Parathyroid adenoma (tissue), 2 donors: ENCODE measurements around the gene GBP1.

Source experiments
- H2AFZ ChIP-seq: fragments of 300-600 bp; sonication (generic); one replicate; pipeline ENCODE4 v1.7.0; 2017; ENCODE audit warnings: antibody characterized with exemption, mild to moderate bottlenecking
- H3K27ac ChIP-seq: fragments of 300-600 bp; sonication (generic); one replicate; pipeline ENCODE4 v1.7.0; 2017
- H3K27me3 ChIP-seq: fragments of 300-600 bp; sonication (generic); one replicate; pipeline ENCODE4 v1.7.0; 2017; ENCODE audit warnings: low read length; ENCODE audit not compliant: control insufficient read depth, insufficient read depth
- H3K36me3 ChIP-seq: fragments of 300-600 bp; sonication (generic); one replicate; pipeline ENCODE4 v1.7.0; 2017; ENCODE audit warnings: low read length; ENCODE audit not compliant: control insufficient read depth, insufficient read depth
- H3K4me1 ChIP-seq: fragments of 300-600 bp; sonication (generic); one replicate; pipeline ENCODE4 v1.7.0; 2017; ENCODE audit warnings: control low read depth
- H3K4me2 ChIP-seq: fragments of 300-600 bp; sonication (generic); one replicate; pipeline ENCODE4 v1.7.0; 2017; ENCODE audit warnings: low read length
- H3K4me3 ChIP-seq: fragments of 300-600 bp; sonication (generic); one replicate; pipeline ENCODE4 v1.7.0; 2017; ENCODE audit warnings: low read depth, low read length
- H3K79me2 ChIP-seq: fragments of 300-600 bp; sonication (generic); one replicate; pipeline ENCODE4 v1.7.0; 2017; ENCODE audit warnings: control low read depth
- H3K9ac ChIP-seq: fragments of 300-600 bp; sonication (generic); one replicate; pipeline ENCODE4 v1.7.0; 2017; ENCODE audit warnings: mild to moderate bottlenecking
- H3K9me3 ChIP-seq: fragments of 300-600 bp; sonication (generic); one replicate; pipeline ENCODE4 v1.7.0; 2017; ENCODE audit warnings: low read length; ENCODE audit not compliant: control insufficient read depth
- CTCF ChIP-seq: fragments of 300-600 bp; sonication (generic); IDR thresholded peaks from one replicate; pipeline ENCODE4 v1.7.0; 2017; ENCODE audit warnings: antibody characterized with exemption, mild to moderate bottlenecking
- donor health status: primary hyperparathyroidism.

The GBP1 gene

GRCh38 chr1:89065079-89065868 lies at the start of gene GBP1:
Gene GBP1 (minus strand): TSS chr1:89065208. CDS start chr1:89063234, 1,974 bp downstream.
- peak within 1 kb of the TSS; percentile 75 for H3K4me2 ChIP-seq

GRCh38 chr1:89114662-89115061 lies 49.7 kb upstream of the GBP1 start:
- Histone ChIP-seq H3K4me3 (no peak overlapping the region), H3K9me3 (no peaks in the 10 kb centered on the region), H3K9ac (no peak overlapping the region), H3K27me3 (no peaks in the 10 kb centered on the region), H3K79me2 (no peaks in the 10 kb centered on the region), H3K27ac (no peak overlapping the region), H2AFZ (no peak overlapping the region), H3K4me2 (no peak overlapping the region), H3K4me1 (no peaks in the 10 kb centered on the region), H3K36me3 (no peaks in the 10 kb centered on the region)
- TF ChIP-seq CTCF, result no peak

More at GRCh38 chr1:89065079-89065868, at the start of gene GBP1:
- Histone ChIP-seq H3K4me1 (peaks cover 9% of the 10 kb centered on the region), H3K9me3 (no peaks in the 10 kb centered on the region), H3K79me2 (no peaks in the 10 kb centered on the region), H3K4me3 (peak within 1 kb of the TSS; percentile 70), H3K27me3 (no peaks in the 10 kb centered on the region), H3K27ac (peak within 1 kb of the TSS; percentile 98), H3K9ac (peak within 1 kb of the TSS; percentile 40), H3K36me3 (no peaks in the 10 kb centered on the region), H2AFZ (peak within 1 kb of the TSS; percentile 53)
- no peak for TF ChIP-seq CTCF

DNA sequence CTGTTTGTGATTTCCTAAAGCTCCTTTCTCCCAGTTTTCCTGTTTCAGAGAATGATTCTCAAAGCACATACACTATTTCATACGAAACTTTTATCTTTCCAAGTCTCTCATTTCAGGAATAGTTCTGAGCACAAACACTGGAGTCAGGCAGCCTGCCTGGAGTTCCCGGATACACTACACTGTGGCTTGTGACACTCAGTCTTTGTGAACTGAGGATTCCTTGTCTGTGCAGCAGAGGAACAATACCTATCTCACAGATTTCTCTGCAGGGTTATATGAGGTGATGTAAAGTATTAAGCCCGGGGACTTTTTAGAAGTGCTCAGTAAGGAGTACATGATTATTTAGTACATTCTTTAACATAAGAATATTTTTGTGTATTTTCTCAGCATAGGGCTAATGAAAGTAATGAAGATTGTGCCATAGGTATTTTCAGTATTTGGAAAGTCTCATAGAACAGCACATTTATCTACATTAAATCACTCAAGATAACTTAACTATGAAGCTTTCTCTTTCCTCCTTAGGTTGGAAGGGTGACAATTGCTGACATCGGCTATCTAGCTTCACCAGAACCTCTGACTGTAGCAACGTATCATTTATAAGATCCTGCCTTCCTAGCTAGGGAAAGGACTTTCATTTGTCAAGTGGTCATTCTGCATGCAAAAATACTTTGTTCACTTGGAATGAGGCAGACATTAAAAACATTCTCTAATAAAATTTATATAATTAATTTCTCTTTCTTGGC lies 48.0 kb upstream of the GBP1 start:
- Histone ChIP-seq H3K9ac (no peak overlapping the region), H3K4me3 (no peak overlapping the region), H3K4me1 (no peaks in the 10 kb centered on the region), H3K36me3 (no peaks in the 10 kb centered on the region), H3K27ac (no peak overlapping the region), H3K79me2 (no peaks in the 10 kb centered on the region), H3K4me2 (peak overlapping the region; percentile 6), H3K9me3 (no peaks in the 10 kb centered on the region), H2AFZ (no peak overlapping the region), H3K27me3 (no peaks in the 10 kb centered on the region)
- no peak for TF ChIP-seq CTCF

DNA sequence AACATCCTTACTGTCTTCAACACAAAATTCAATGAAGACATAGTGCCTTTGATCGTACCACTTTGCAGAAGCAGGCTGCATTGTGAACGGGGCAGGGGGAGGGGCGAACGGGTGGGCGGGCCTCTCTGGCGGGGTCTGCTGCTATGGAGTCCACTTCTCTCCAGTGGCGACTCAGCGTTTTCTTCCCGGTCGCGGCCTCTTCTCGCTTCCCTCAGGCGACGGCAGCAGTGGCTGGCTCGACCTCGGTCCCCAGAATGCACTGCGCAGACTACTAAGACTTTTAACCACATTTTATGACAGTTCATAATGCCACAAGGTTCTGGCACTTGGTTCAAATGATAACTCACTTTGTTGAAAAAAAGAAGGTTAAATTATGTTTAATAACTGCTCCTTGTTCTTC lies 39.7 kb upstream of the GBP1 start:
- H2AFZ ChIP-seq, result no peak overlapping the region
- H3K9ac ChIP-seq, result no peak overlapping the region
- no peaks in the 10 kb centered on the region for H3K4me1 ChIP-seq
- no peaks in the 10 kb centered on the region for H3K9me3 ChIP-seq
- H3K27me3 ChIP-seq, result no peaks in the 10 kb centered on the region
- H3K79me2 ChIP-seq, result no peaks in the 10 kb centered on the region
- H3K4me2 ChIP-seq, result no peak overlapping the region
- H3K27ac ChIP-seq, result no peak overlapping the region
- H3K36me3 ChIP-seq, result no peaks in the 10 kb centered on the region
- no peak overlapping the region for H3K4me3 ChIP-seq
- no peak for TF ChIP-seq CTCF
